GM18861 (cell line): ENCODE data around the gene MTFR1L.
A peak's percentile ranks its signal among the peaks of the same experiment; 100 is the strongest.

ENCODE experiments used
- ATAC-seq: cut with Tn5 transposase; IDR thresholded peaks from one replicate; pipeline ENCODE4 v1.9.1; 2021; ENCODE audit not compliant: unreplicated experiment

Gene MTFR1L

DNA sequence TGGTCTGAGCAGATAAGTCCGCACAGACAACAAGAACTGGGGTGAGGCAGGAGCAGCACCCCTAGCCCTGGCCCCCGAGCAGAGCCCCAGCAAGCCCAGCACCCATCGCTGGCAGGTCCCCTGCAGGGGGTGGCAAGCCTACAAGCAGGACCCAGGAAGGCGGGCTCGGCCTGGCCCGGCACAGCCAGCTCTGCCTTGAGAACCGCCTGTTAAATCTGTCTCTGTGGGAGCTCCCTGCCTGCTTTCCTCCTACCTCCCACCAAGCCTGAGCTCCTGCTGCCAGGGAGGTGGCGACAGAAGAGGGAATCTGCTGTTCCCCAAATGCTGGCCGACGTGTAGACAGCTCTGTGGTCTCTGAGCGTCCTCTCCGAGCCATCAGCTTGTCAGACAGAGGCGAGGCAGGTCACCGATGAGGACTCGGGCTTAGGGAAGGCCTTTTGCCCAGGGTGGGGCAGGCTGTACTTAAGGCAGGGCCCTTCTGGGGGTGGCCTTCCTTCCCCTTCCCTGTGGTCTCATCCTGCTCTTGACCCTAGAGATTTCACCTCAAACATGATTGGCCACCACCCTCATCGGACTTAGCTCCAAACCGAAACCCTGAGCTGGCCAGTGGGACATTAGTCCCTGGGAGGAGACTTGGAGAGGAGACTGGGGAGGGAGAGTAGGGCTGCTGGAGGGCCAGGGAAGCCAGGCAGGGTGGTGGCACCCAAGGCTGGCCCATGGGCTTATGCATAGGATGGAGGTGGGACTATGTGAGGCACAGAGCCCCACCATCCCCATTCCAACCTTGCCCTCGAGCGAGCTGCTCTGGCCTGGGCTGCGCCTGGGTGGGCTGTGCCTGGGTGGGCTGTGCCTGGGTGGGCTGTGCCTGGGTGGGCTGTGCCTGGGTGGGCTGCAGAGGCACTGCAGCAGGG is 12.0 kb upstream of the MTFR1L start:
- no peak for ATAC-seq

DNA sequence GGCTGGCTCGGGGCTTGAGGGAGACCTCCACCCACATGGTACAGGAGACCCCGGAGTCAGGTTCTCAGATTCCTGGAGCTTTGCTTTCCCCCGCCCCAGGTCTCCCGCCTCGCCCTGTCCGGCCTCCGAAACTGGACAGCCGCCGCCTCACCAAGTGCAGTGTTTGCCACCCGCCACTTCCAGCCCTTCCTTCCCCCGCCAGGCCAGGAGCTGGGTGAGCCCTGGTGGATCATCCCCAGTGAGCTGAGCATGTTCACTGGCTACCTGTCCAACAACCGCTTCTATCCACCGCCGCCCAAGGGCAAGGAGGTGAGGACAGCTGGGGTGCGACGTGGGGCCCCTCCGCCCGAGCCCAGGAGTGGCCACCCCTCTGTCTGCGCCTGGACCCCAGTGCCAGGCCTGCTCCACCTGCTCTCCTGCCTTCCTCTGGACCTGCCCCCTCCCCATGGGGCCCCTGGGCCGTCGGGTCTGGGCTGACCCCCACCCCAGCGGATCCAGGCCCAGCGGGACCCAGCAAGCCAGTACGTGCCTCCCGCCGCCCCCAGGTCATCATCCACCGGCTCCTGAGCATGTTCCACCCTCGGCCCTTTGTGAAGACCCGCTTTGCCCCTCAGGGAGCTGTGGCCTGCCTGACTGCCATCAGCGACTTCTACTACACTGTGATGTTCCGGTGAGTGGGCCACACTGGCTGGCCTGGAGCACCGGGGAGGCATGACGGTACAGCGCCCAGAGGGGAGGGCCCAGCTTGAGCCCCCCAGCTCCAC is 11.1 kb upstream of the MTFR1L start:
- ATAC-seq, result no peak

- no peak for ATAC-seq
These were observed 10.3 kb upstream of the MTFR1L start for GRCh38 chr1:25809283-25809926.

GRCh38 chr1:25809929-25810328 is 9.8 kb upstream of the MTFR1L start:
- ATAC-seq, result no peak

GRCh38 chr1:25810341-25811299 is 9.1 kb upstream of the MTFR1L start:
- ATAC-seq, result no peak

GRCh38 chr1:25811384-25812082 is 8.2 kb upstream of the MTFR1L start:
- ATAC-seq, result no peak

GRCh38 chr1:25813071-25813733 is 6.6 kb upstream of the MTFR1L start:
- ATAC-seq, result no peak

DNA sequence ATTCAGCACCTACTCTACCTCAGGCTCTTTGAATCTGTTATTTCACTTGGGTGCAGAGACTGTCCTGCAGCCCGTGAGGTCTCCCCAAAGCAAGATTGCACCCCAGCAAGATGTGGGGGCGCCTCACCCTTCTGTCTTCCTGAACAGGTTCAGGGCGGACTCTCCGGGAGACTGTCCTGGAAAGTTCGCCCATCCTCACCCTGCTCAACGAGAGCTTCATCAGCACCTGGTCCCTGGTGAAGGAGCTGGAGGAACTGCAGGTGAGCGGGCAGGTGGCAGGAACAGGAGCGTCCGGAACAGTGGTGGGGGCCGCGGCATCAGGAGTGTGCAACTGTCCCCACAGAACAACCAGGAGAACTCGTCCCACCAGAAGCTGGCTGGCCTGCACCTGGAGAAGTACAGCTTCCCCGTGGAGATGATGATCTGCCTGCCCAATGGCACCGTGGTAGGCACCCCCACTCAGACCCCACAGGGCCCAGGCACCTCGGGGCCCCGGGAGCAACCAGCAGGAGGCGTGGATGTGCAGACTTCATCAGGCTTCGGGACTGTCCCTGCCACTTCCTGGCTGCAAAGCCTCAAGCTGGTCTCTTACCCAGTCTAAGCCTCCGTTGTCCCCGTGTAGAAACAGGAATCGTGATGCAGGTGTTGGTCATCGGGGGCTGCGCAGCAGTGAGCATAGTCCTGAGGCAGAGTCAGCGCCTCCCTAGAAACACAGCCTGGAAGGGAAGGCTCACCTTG is 5.9 kb upstream of the MTFR1L start:
- ATAC-seq, result no peak

DNA sequence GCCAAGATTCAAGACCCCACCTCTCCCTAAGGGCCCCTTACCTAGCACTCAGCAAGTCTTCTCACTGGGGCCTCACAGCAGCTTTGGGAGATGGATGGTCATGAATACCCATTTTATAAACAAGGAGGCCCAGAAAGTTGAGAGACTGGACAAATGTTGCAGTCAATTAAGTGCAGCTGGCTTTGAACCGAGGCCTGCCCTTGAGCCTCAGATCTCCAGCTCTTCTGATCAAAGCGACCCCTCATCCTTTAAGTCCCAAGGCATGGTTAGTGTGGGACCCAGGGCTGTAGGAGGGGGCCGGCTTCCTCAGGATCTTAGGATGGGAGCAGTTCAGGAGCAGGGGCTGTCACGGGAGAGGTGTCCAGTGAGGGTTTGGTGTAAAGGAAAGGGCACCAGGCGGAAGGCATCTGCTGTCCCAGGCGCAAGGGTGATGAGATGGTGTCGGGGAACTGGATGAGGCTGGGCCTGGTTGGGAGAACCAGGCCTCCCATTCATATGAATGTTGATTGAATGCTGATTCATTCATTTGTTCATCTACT is 5.1 kb upstream of the MTFR1L start:
- no peak for ATAC-seq

GRCh38 chr1:25815208-25816111 is 4.3 kb upstream of the MTFR1L start:
- ATAC-seq, result no peak

- ATAC-seq, result no peak
These were observed 3.5 kb upstream of the MTFR1L start for GRCh38 chr1:25816112-25816718.

DNA sequence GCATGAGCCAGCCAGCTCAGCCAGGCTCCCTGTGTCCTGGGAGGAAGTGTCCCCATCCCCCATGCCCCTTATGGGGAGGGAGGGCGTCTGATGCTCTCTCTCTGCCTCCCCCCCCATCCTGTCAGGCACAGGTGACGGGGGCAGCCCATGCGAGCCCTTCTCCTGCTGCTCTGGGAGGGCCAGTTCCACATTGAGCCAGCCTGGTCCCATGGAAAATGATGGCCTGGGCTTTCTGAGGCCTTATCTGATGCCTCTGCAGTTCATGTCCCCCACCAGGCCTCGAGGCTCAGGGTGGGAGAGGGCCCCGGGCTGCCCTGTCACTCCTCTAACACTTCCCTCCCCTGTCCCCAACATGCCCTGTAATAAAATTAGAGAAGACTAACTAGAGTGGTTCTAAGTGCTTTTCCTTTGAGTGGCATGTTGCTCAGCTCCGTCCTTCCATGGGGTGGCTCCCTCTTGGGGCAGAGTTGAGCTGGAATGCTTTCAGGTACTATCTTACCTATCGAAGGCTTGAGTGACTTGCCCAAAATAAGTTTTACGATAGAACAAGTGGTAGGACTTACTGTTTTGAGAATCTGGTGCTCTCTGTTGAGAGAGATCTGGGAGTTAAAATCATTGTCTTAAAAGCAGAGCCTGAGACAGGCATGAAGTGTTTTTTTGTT is 1.8 kb upstream of the MTFR1L start:
- ATAC-seq, result no peak

- ATAC-seq, result no peak
These were observed 1.2 kb upstream of the MTFR1L start for GRCh38 chr1:25818569-25818968.

GRCh38 chr1:25820247-25821111 is 725 bp downstream of the MTFR1L start:
- ATAC-seq, result peak; percentile 27

DNA sequence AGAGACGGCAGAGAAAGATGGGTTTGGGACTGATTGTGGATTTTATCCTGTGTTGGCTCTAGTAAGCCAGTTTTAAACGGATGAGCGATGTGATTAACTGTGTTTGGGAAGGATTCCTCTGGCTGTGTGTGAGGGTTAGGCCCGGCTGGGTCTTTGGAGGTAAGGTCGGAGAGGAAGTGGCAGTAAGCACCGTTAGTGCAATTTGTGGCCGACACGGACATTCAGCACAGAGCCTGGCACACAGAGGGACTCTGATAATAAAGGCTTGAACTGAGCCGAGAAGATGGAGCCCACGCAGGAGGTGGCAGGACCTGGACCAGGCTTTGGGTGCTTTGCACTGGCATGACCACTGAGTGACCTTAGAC is 1.3 kb downstream of the MTFR1L start:
- no peak for ATAC-seq
